ENCODE results near the gene NR2F2.

Gene NR2F2

DNA sequence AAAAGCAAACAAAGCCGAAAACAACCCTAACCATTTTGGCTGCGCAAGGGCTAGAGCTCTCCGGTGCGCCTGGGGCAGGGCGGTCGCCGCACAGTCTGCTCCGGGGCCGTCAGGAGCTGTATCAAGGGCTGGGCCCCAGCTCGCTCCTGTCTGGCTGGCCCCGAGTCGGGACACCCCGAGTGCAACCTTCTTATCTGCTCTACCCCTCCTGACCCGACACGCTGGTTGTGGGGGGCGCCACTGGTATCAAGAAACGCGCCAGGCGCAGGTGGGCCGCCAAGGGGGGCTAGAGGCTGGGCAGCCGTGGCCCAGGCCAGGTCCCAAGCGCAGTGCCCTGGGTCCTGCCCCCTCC is 36.0 kb downstream of the NR2F2 start:
- H3K27me3 ChIP-seq (ENCODE audit: insufficient read depth, low read length) = peaks cover 75% of the 10 kb centered on the region
- no peaks in the 10 kb centered on the region for H3K79me2 ChIP-seq (ENCODE audit: control insufficient read depth, insufficient read depth, low read length, poor library complexity)
- no CpG with 5 or more reads among the region's 22 CpGs for WGBS (ENCODE audit: extremely low coverage, insufficient coverage, insufficient read length)
- no peak overlapping the region for H4K91ac ChIP-seq (ENCODE audit: low read depth, low read length)
- no peak overlapping the region for H3K4me2 ChIP-seq (ENCODE audit: low read length)
- H2AFZ ChIP-seq (ENCODE audit: insufficient read depth, low read length, poor library complexity) = no peak overlapping the region
- no peak overlapping the region for H4K12ac ChIP-seq (ENCODE audit: low read depth, low read length)
- no peak overlapping the region for H2BK5ac ChIP-seq (ENCODE audit: low read depth, low read length, poor library complexity)
- H3K4me1 ChIP-seq (ENCODE audit: control insufficient read depth in 1 of 2, insufficient read depth in 2 of 2, low read length in 2 of 2) = peaks cover 2 to 5% of the 10 kb centered on the region in 2 experiments
- H3K9ac ChIP-seq (ENCODE audit: low read length) = no peak overlapping the region
- no peak overlapping the region for H3K4me3 ChIP-seq (ENCODE audit: low read depth, low read length)
- H3K18ac ChIP-seq (ENCODE audit: low read length) = no peak overlapping the region
- H4K8ac ChIP-seq (ENCODE audit: low read depth, low read length) = no peak overlapping the region
- H2BK120ac ChIP-seq (ENCODE audit: insufficient read depth, low read length, poor library complexity) = no peak overlapping the region
- H2BK12ac ChIP-seq (ENCODE audit: low read length) = no peak overlapping the region
- no peak overlapping the region for H3K4ac ChIP-seq (ENCODE audit: low read depth, low read length)
- H2AK5ac ChIP-seq (ENCODE audit: low read length) = no peak overlapping the region
- no peak overlapping the region for H3K14ac ChIP-seq (ENCODE audit: low read length)
- peaks cover 9% of the 10 kb centered on the region for H3K9me3 ChIP-seq (ENCODE audit: insufficient read depth, low read depth, low read length)
- H3K36me3 ChIP-seq (ENCODE audit: control insufficient read depth in 1 of 2, insufficient read depth in 2 of 2, low read length in 2 of 2) = no peaks in the 10 kb centered on the region
- no peak overlapping the region for H3K23ac ChIP-seq (ENCODE audit: low read length)
- H3K27ac ChIP-seq (ENCODE audit: low read depth, low read length) = no peak overlapping the region
- no peak for DNase-seq
- H3K79me1 ChIP-seq (ENCODE audit: low read length) = no peaks in the 10 kb centered on the region

DNA sequence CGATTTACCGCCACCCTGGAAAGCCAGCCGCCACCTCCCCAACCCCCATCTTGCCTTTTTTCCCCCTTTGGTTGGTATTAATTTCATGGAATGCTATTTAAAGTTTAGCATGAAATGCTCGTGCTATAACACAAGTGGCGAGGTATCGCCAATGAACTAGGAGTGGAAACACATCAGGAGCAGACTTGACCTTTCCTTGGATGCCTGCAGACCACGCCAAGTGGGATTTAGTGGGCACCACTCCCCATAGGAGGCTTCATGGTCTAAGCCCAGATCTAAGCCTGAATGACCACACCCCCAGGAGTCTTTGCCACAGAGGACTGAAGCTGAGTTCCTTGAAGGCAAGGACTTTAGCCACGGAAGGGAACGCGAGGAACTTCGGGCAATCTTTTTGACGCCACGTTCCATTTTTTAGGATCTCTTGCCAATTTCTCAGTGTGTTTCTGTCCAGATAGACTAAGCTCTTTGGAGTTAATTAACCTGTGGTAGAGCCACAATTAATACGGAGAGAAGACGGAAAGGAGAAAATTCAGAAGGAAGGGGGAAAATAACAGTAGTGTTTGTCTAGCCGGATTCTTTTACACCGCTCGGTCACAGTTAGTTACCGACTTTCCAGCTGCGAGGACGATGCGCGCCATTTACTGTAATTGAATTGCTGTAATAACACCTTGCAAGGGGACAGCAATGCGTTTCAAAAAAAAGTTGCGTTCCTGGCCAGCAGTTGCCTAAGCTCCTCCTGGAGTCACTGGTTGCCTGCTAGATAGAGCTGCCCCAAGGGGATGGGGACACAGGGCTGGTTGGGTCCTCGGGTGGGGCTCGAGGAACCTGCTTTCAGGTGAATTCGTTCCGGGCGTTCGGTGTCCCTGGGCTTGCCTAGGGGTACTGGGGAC is 37.1 kb downstream of the NR2F2 start:
- H4K8ac ChIP-seq (ENCODE audit: low read depth, low read length) = no peak overlapping the region
- H2BK12ac ChIP-seq (ENCODE audit: low read length) = no peak overlapping the region
- H3K9me3 ChIP-seq (ENCODE audit: insufficient read depth, low read depth, low read length) = peaks cover 7% of the 10 kb centered on the region
- H3K79me1 ChIP-seq (ENCODE audit: low read length) = no peaks in the 10 kb centered on the region
- H4K91ac ChIP-seq (ENCODE audit: low read depth, low read length) = no peak overlapping the region
- no peak overlapping the region for H3K9ac ChIP-seq (ENCODE audit: low read length)
- WGBS (ENCODE audit: extremely low coverage, insufficient coverage, insufficient read length) = no CpG with 5 or more reads among the region's 31 CpGs
- DNase-seq = no peak
- H2AK5ac ChIP-seq (ENCODE audit: low read length) = no peak overlapping the region
- H3K36me3 ChIP-seq (ENCODE audit: control insufficient read depth in 1 of 2, insufficient read depth in 2 of 2, low read length in 2 of 2) = no peaks in the 10 kb centered on the region
- no peak overlapping the region for H4K12ac ChIP-seq (ENCODE audit: low read depth, low read length)
- no peak overlapping the region for H3K18ac ChIP-seq (ENCODE audit: low read length)
- no peak overlapping the region for H3K14ac ChIP-seq (ENCODE audit: low read length)
- no peak overlapping the region for H3K4me3 ChIP-seq (ENCODE audit: low read depth, low read length)
- H3K4ac ChIP-seq (ENCODE audit: low read depth, low read length) = no peak overlapping the region
- H3K27me3 ChIP-seq (ENCODE audit: insufficient read depth, low read length) = peaks cover 66% of the 10 kb centered on the region
- H3K4me1 ChIP-seq (ENCODE audit: control insufficient read depth in 1 of 2, insufficient read depth in 2 of 2, low read length in 2 of 2) = peaks cover 2 to 5% of the 10 kb centered on the region in 2 experiments
- H3K23ac ChIP-seq (ENCODE audit: low read length) = no peak overlapping the region
- no peak overlapping the region for H2BK120ac ChIP-seq (ENCODE audit: insufficient read depth, low read length, poor library complexity)
- H2AFZ ChIP-seq (ENCODE audit: insufficient read depth, low read length, poor library complexity) = no peak overlapping the region
- no peak overlapping the region for H3K27ac ChIP-seq (ENCODE audit: low read depth, low read length)
- no peak overlapping the region for H2BK5ac ChIP-seq (ENCODE audit: low read depth, low read length, poor library complexity)
- H3K79me2 ChIP-seq (ENCODE audit: control insufficient read depth, insufficient read depth, low read length, poor library complexity) = no peaks in the 10 kb centered on the region
- no peak overlapping the region for H3K4me2 ChIP-seq (ENCODE audit: low read length)

DNA sequence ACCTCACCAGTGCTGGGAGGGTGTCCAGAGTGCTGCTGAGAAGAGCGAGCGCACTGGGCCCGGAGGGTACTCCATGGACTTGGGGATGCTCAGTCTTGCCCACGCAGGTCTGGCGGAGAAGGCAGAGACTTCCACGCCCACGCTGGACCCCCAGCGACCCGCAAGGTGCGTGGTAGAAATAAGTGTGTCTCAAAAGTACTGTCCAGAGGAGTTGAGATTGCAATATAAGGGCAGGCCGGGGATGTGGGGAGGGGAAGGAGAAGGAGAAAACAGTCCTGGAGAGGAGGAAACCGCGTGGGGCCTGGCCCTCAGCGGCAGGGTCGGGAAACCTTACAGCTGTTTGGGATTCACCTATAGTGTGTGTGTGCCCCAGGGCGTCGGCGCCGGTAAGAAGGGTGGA is 38.9 kb downstream of the NR2F2 start:
- Histone ChIP-seq H2AK5ac (ENCODE audit: low read length) (no peak overlapping the region), H3K4ac (ENCODE audit: low read depth, low read length) (no peak overlapping the region), H3K36me3 (ENCODE audit: control insufficient read depth in 1 of 2, insufficient read depth in 2 of 2, low read length in 2 of 2) (no peaks in the 10 kb centered on the region), H3K14ac (ENCODE audit: low read length) (no peak overlapping the region), H3K9me3 (ENCODE audit: insufficient read depth, low read depth, low read length) (peaks cover 7% of the 10 kb centered on the region), H3K4me1 (ENCODE audit: control insufficient read depth in 1 of 2, insufficient read depth in 2 of 2, low read length in 2 of 2) (peaks cover 2 to 3% of the 10 kb centered on the region in 2 experiments), H4K8ac (ENCODE audit: low read depth, low read length) (no peak overlapping the region), H3K4me2 (ENCODE audit: low read length) (no peak overlapping the region), H3K27ac (ENCODE audit: low read depth, low read length) (no peak overlapping the region), H3K79me1 (ENCODE audit: low read length) (no peaks in the 10 kb centered on the region), H2BK12ac (ENCODE audit: low read length) (no peak overlapping the region), H3K4me3 (ENCODE audit: low read depth, low read length) (no peak overlapping the region), H2AFZ (ENCODE audit: insufficient read depth, low read length, poor library complexity) (no peak overlapping the region), H3K79me2 (ENCODE audit: control insufficient read depth, insufficient read depth, low read length, poor library complexity) (no peaks in the 10 kb centered on the region), H3K23ac (ENCODE audit: low read length) (no peak overlapping the region), H2BK5ac (ENCODE audit: low read depth, low read length, poor library complexity) (no peak overlapping the region), H3K9ac (ENCODE audit: low read length) (no peak overlapping the region), H2BK120ac (ENCODE audit: insufficient read depth, low read length, poor library complexity) (no peak overlapping the region), H4K91ac (ENCODE audit: low read depth, low read length) (no peak overlapping the region), H3K18ac (ENCODE audit: low read length) (no peak overlapping the region), H4K12ac (ENCODE audit: low read depth, low read length) (no peak overlapping the region), H3K27me3 (ENCODE audit: insufficient read depth, low read length) (peaks cover 56% of the 10 kb centered on the region)
- whole genome bisulfite sequencing (ENCODE audit: extremely low coverage, insufficient coverage, insufficient read length) = no CpG with 5 or more reads among the region's 19 CpGs
- no peak for DNase-seq

DNA sequence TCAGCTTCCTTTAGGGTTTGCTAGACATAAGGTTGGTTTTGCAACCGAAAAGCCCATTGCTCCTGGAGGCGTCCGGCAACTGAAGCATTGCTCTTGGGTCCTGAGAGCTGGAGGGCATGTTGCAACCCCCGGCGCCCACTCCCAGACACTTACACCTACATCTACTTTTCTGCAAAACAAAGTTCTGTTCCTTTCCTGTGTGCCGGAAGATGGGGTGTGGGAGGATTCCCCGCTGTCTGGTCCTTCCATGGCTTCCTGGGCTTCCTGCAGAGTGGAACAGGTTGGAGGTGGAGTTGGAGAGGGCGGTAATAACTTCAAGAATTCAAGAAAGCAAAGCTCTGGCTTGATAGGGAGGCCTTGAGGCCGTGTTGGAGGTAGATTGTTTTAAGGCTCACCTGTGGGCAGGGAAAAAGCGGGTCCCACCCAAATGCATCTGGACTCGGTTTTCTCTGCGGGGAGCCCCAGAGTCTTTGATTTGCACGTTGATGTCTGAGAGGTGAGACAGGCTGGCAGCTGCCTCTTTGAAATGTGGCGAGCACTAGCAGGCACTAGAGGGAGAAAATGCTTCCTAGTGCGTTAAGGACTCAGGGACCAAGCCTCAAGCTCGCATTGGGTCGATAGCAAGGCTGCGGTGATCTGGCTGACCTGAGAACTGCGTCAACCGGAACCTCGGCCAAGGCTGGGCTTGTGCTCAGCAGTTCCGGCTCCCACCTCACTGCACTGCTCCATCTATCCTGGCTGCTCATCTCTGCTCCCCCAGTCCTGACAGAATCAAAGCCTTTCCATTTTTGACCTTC is 39.5 kb downstream of the NR2F2 start:
- Histone ChIP-seq H3K36me3 (ENCODE audit: control insufficient read depth in 1 of 2, insufficient read depth in 2 of 2, low read length in 2 of 2) (no peaks in the 10 kb centered on the region), H3K4me3 (ENCODE audit: low read depth, low read length) (no peak overlapping the region), H3K23ac (ENCODE audit: low read length) (no peak overlapping the region), H3K4ac (ENCODE audit: low read depth, low read length) (no peak overlapping the region), H2AK5ac (ENCODE audit: low read length) (no peak overlapping the region), H2BK12ac (ENCODE audit: low read length) (no peak overlapping the region), H3K27me3 (ENCODE audit: insufficient read depth, low read length) (peaks cover 52% of the 10 kb centered on the region), H4K91ac (ENCODE audit: low read depth, low read length) (no peak overlapping the region), H3K27ac (ENCODE audit: low read depth, low read length) (no peak overlapping the region), H4K12ac (ENCODE audit: low read depth, low read length) (no peak overlapping the region), H3K79me1 (ENCODE audit: low read length) (no peaks in the 10 kb centered on the region), H3K4me2 (ENCODE audit: low read length) (no peak overlapping the region), H2BK5ac (ENCODE audit: low read depth, low read length, poor library complexity) (no peak overlapping the region), H3K14ac (ENCODE audit: low read length) (no peak overlapping the region), H3K9ac (ENCODE audit: low read length) (no peak overlapping the region), H4K8ac (ENCODE audit: low read depth, low read length) (no peak overlapping the region), H3K18ac (ENCODE audit: low read length) (no peak overlapping the region), H3K4me1 (ENCODE audit: control insufficient read depth in 1 of 2, insufficient read depth in 2 of 2, low read length in 2 of 2) (peaks cover 2 to 3% of the 10 kb centered on the region in 2 experiments), H3K9me3 (ENCODE audit: insufficient read depth, low read depth, low read length) (peaks cover 7% of the 10 kb centered on the region), H3K79me2 (ENCODE audit: control insufficient read depth, insufficient read depth, low read length, poor library complexity) (no peaks in the 10 kb centered on the region), H2AFZ (ENCODE audit: insufficient read depth, low read length, poor library complexity) (no peak overlapping the region), H2BK120ac (ENCODE audit: insufficient read depth, low read length, poor library complexity) (no peak overlapping the region)
- DNase-seq = no peak
- no CpG with 5 or more reads among the region's 22 CpGs for WGBS (ENCODE audit: extremely low coverage, insufficient coverage, insufficient read length)

All from trophoblast cell (in vitro differentiated cells and primary cell).